Kidney (tissue), 14 donors: ENCODE measurements around the gene IARS1. TPM values are rescaled to one million over a fixed set of nuclear protein-coding genes. Genes with fewer than 3 reads are reported as not detected.

Experiments used
- DNase-seq, 5 donors: peaks; one replicate each; pipeline ENCODE4 v3.0.0-alpha.2; 2013 to 2020
- FAIRE-seq: peaks from 2 replicates; lab custom pipeline; 2012; peaks lifted over from hg19 to GRCh38; lab: Jason Lieb, UNC
- H3K27ac ChIP-seq, 2 donors: one replicate each; pipeline ENCODE4 v1.7.0; 2013; ENCODE audit warnings: low read depth in 2 of 2, low read length in 2 of 2, inconsistent platforms in 1 of 2
- H3K27me3 ChIP-seq: one replicate; pipeline ENCODE4 v1.7.1; 2013; ENCODE audit warnings: low read length, inconsistent platforms; ENCODE audit not compliant: control insufficient read depth, insufficient read depth
- H3K36me3 ChIP-seq, 3 donors: one replicate each; pipeline versions ENCODE4 v1.7.0 to v1.7.1; 2013; ENCODE audit warnings: low read length in 3 of 3, control low read depth in 1 of 3, inconsistent platforms in 1 of 3; ENCODE audit not compliant: insufficient read depth in 3 of 3, control insufficient read depth in 2 of 3
- H3K4me1 ChIP-seq, 3 donors: one replicate each; pipeline versions ENCODE4 v1.7.0 to v1.7.1; 2013; ENCODE audit warnings: low read length in 3 of 3, inconsistent platforms in 1 of 3, low read depth in 1 of 3; ENCODE audit not compliant: control insufficient read depth in 2 of 3, insufficient read depth in 2 of 3
- H3K4me3 ChIP-seq, 3 donors: one replicate each; pipeline versions ENCODE4 v1.7.0 to v1.8.1; 2013; ENCODE audit warnings: low read length in 3 of 3, control low read depth in 1 of 3, inconsistent platforms in 1 of 3
- H3K9ac ChIP-seq, 3 donors: one replicate each; pipeline versions ENCODE4 v1.7.0 to v1.7.1; 2013; ENCODE audit warnings: low read length in 3 of 3, control low read depth in 1 of 3, inconsistent platforms in 1 of 3
- H3K9me3 ChIP-seq, 3 donors: one replicate each; pipeline versions ENCODE4 v1.7.0 to v1.7.1; 2013; ENCODE audit warnings: low read length in 3 of 3, control low read depth in 1 of 3, inconsistent platforms in 1 of 3; ENCODE audit not compliant: control insufficient read depth in 2 of 3, insufficient read depth in 1 of 3
- CTCF ChIP-seq: IDR thresholded peaks from 3 replicates; pipeline ENCODE4 v1.5.1; 2012; ENCODE audit warnings: mild to moderate bottlenecking, moderate library complexity, borderline replicate concordance; ENCODE audit not compliant: insufficient read depth; ENCODE audit errors: extremely low read depth
- intact Hi-C: fragments of 100-400 bp; cut with DNase I; formaldehyde crosslinking; loops from one replicate; pipeline ENCODE4 v1.11.1; 2022
- microRNA-seq: library from miRNA; unstranded; fragments of <30 nt; microRNA quantifications from one replicate; pipeline ENCODE4 v1.2.0, GENCODE V29; 2020
- polyA plus RNA-seq: library from polyadenylated mRNA; stranded (reverse); fragments of 350-450 nt; fragmentation: Illumina TruSeq; extraction: RNeasy Lipid Tissue Mini Kit (QIAGEN cat#74804); gene quantifications from one replicate; pipeline ENCODE4 v1.2.3, GENCODE V29; 2014; ENCODE audit warnings: low read depth, low replicate concordance; ENCODE audit not compliant: insufficient read depth
- total RNA-seq: library from RNA; stranded (reverse); fragmentation: NEBNext Ultra II Directional; extraction: Animal tissue kit (Norgen Biotek cat#: 25700); gene quantifications from one replicate; pipeline ENCODE4 v1.2.1, GENCODE V29; 2021
- donor health status: control.
- donor health status: control.
- donor health status: control.
- donor health status: control.
- donor health status: control.
- donor health status: DM: yes; HTN: yes; CAD: no.
- donor health status: Normal renal cell carcinoma (clear cell type).

IARS1 gene
- total and polyA plus RNA-seq, 2 donors from 2014 or later: 30.7 to 98.3 TPM

GRCh38 chr9:92247296-92247695, 46.2 kb downstream of the IARS1 start:
- Histone ChIP-seq H3K4me3 (no peak overlapping the region), H3K27me3 (no peaks in the 10 kb centered on the region), H3K9ac (no peak overlapping the region), H3K9me3 (no peaks in the 10 kb centered on the region), H3K36me3 (peaks cover 26 to 69% (median 55%) of the 10 kb centered on the region in 3 donors), H3K27ac (peak overlapping the region in 1 of 2 donors; percentile 30), H3K4me1 (peaks cover 0 to 3% (median 0%) of the 10 kb centered on the region in 3 donors)
- no peak for TF ChIP-seq CTCF
- intact Hi-C loops: no loop called here
- no peak for DNase-seq
- no peak for FAIRE-seq

- Histone ChIP-seq H3K4me1 (peaks cover 0 to 3% (median 0%) of the 10 kb centered on the region in 3 donors), H3K4me3 (no peak overlapping the region), H3K9ac (no peak overlapping the region), H3K27ac (no peak overlapping the region), H3K9me3 (no peaks in the 10 kb centered on the region), H3K36me3 (peaks cover 29 to 67% (median 53%) of the 10 kb centered on the region in 3 donors), H3K27me3 (no peaks in the 10 kb centered on the region)
- intact Hi-C loops: no loop called here
- DNase-seq: peak in 3 of 5 donors; percentile 13 to 24 (median 22)
- TF ChIP-seq CTCF: no peak
- no peak for FAIRE-seq
Observed at GRCh38 chr9:92245005-92245797, 48.3 kb downstream of the IARS1 start.

Small RNAs within 50 kb of the gene (microRNA-seq; reads per million reads assigned to microRNA genes)
- 2.0 reads per million for gene MIR3651

Other genes with a start within 250 kb of the IARS1 start
- 72.2 TPM for gene SPTLC1, start 178.3 kb downstream of the IARS1 start, total RNA-seq
- gene SPTLC1, start 178.3 kb downstream of the IARS1 start, polyA plus RNA-seq: 29.4 TPM
- 32.4 TPM for gene NOL8, start 31.7 kb upstream of the IARS1 start, total RNA-seq
- gene NOL8, start 31.7 kb upstream of the IARS1 start, polyA plus RNA-seq: 10.8 TPM
- gene CENPP, start 32.3 kb upstream of the IARS1 start, total RNA-seq: 4.2 TPM
- 1.2 TPM for gene CENPP, start 32.3 kb upstream of the IARS1 start, polyA plus RNA-seq
- 3.8 TPM for gene OGN, start 110.9 kb upstream of the IARS1 start, total RNA-seq
- gene OGN, start 110.9 kb upstream of the IARS1 start, polyA plus RNA-seq: 2.0 TPM
- gene OMD, start 130.8 kb upstream of the IARS1 start, total RNA-seq: 3.2 TPM
- 0.52 TPM for gene OMD, start 130.8 kb upstream of the IARS1 start, polyA plus RNA-seq
- gene ASPN, start 188.8 kb upstream of the IARS1 start, total RNA-seq: 1.5 TPM
- 3.2 TPM for gene ASPN, start 188.8 kb upstream of the IARS1 start, polyA plus RNA-seq
- 7.6 TPM for gene ECM2, start 242.3 kb upstream of the IARS1 start, total RNA-seq
- gene ECM2, start 242.3 kb upstream of the IARS1 start, polyA plus RNA-seq: 5.5 TPM